Nephron progenitor cell (in vitro differentiated cells): Measurements from ENCODE around the gene TOMM22.

Experiments used
- DNase-seq: peaks from one replicate; pipeline ENCODE4 v3.0.0; 2021
- H3K27ac Mint-ChIP-seq: 2 replicates; pipeline ENCODE4 v1.8.0; 2021; ENCODE audit warnings: mild to moderate bottlenecking, moderate library complexity, mixed read lengths
- H3K27me3 Mint-ChIP-seq: 2 replicates; pipeline ENCODE4 v1.8.0; 2021; ENCODE audit warnings: mild to moderate bottlenecking, low read depth, mixed read lengths; ENCODE audit not compliant: poor library complexity
- H3K36me3 Mint-ChIP-seq: 2 replicates; pipeline ENCODE4 v1.8.0; 2021; ENCODE audit warnings: low read depth, mixed read lengths
- H3K4me1 Mint-ChIP-seq: 2 replicates; pipeline ENCODE4 v1.8.0; 2021; ENCODE audit warnings: mixed read lengths
- H3K4me3 Mint-ChIP-seq: 2 replicates; pipeline ENCODE4 v1.8.0; 2021; ENCODE audit warnings: mild to moderate bottlenecking, moderate library complexity, mixed read lengths
- H3K9me3 Mint-ChIP-seq: 2 replicates; pipeline ENCODE4 v1.8.0; 2021; ENCODE audit warnings: mild to moderate bottlenecking, moderate library complexity, mixed read lengths
- TF ChIP-seq, protein P1 (sequence below): fragments of 200-600 bp; sonication (generic); IDR thresholded peaks from 2 replicates; pipeline ENCODE4 v1.5.0; 2021; ENCODE audit warnings: antibody characterized with exemption

The TOMM22 gene

GRCh38 chr22:38718414-38718813 lies 36.7 kb downstream of the TOMM22 start:
- Mint-ChIP-seq H3K27ac (peak overlapping the region; percentile 9), H3K27me3 (peaks cover under 1% of the 10 kb centered on the region), H3K4me1 (peaks cover 41% of the 10 kb centered on the region), H3K36me3 (peaks cover 43% of the 10 kb centered on the region), H3K9me3 (no peaks in the 10 kb centered on the region), H3K4me3 (no peak overlapping the region)
- no peak for DNase-seq
- TF ChIP-seq, protein P1, sequence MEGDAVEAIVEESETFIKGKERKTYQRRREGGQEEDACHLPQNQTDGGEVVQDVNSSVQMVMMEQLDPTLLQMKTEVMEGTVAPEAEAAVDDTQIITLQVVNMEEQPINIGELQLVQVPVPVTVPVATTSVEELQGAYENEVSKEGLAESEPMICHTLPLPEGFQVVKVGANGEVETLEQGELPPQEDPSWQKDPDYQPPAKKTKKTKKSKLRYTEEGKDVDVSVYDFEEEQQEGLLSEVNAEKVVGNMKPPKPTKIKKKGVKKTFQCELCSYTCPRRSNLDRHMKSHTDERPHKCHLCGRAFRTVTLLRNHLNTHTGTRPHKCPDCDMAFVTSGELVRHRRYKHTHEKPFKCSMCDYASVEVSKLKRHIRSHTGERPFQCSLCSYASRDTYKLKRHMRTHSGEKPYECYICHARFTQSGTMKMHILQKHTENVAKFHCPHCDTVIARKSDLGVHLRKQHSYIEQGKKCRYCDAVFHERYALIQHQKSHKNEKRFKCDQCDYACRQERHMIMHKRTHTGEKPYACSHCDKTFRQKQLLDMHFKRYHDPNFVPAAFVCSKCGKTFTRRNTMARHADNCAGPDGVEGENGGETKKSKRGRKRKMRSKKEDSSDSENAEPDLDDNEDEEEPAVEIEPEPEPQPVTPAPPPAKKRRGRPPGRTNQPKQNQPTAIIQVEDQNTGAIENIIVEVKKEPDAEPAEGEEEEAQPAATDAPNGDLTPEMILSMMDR = no peak

DNA sequence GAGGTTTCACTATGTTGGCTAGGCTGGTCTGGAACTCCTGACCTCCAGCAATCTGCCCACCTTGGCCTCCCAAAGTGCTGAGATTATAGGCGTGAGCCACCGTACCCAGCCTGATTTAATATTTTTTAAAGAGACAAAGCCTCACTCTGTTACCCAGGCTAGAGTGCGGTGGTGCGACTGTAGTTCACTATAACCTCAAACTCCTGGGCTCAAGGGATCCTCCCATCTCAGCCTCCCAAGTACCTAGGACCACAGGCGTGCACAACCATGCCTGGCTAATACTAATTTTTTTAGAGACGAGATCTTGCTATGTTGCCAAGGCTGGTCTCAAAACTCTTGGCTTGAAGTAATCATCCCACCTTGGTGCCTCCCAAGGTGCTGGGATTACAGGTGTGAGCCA lies 37.4 kb downstream of the TOMM22 start:
- Mint-ChIP-seq H3K4me1 (peaks cover 33% of the 10 kb centered on the region), H3K27ac (no peak overlapping the region), H3K27me3 (no peaks in the 10 kb centered on the region), H3K9me3 (no peaks in the 10 kb centered on the region), H3K36me3 (peaks cover 51% of the 10 kb centered on the region), H3K4me3 (no peak overlapping the region)
- TF ChIP-seq, protein P1 = no peak
- DNase-seq = no peak

DNA sequence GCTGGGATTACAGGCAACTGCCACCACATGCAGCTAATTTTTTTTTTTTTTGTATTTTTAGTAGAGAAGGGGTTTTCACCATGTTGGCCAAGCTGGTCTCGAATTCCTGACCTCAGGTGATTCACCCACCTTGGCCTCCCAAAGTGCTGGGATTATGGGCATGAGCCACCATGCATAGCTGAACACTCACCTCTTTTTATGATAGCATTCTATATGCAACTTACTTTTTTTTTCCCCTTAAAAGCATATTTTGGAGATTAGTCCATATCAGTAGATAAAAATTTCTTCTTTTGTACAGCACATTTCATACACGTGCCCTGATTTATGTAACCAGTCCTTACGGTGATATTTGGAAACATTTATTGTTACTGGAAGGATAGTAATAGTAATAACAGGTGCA lies 38.6 kb downstream of the TOMM22 start:
- TF ChIP-seq, protein P1 = no peak
- H3K4me3 Mint-ChIP-seq = no peak overlapping the region

GRCh38 chr22:38721551-38721950 lies 39.8 kb downstream of the TOMM22 start:
- Mint-ChIP-seq H3K27me3 (no peaks in the 10 kb centered on the region), H3K9me3 (no peaks in the 10 kb centered on the region), H3K27ac (no peak overlapping the region), H3K4me3 (no peak overlapping the region), H3K36me3 (peaks cover 70% of the 10 kb centered on the region), H3K4me1 (peaks cover 14% of the 10 kb centered on the region)
- TF ChIP-seq, protein P1 = no peak
- no peak for DNase-seq

More for the DNA sequence above, 38.6 kb downstream of the TOMM22 start:
- DNase-seq = no peak
- H3K36me3 Mint-ChIP-seq = peaks cover 63% of the 10 kb centered on the region
- H3K9me3 Mint-ChIP-seq = no peaks in the 10 kb centered on the region
- H3K27me3 Mint-ChIP-seq = no peaks in the 10 kb centered on the region
- no peak overlapping the region for H3K27ac Mint-ChIP-seq
- peaks cover 22% of the 10 kb centered on the region for H3K4me1 Mint-ChIP-seq

DNA sequence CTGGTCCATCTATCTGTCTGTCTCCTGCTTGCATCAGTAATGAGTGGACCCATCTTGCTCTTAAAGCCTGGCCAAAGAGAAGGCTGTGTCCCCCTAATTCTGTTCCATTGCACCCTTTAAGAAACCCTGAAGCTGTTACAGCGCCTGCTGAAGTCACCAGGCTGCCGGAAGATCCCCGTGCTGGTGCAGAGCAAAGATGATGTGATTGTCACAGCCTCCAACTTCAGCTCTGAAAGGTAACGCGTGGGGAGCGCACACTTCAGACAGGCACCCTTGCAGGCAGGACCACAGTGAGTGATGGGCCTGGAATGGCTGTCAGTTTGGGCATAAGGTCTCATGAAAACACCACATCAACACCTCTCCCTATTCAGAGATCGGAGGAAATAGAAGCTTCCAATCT lies 42.4 kb downstream of the TOMM22 start:
- Mint-ChIP-seq H3K27me3 (no peaks in the 10 kb centered on the region), H3K4me3 (no peak overlapping the region), H3K4me1 (no peaks in the 10 kb centered on the region), H3K9me3 (no peaks in the 10 kb centered on the region), H3K36me3 (peaks cover 66% of the 10 kb centered on the region), H3K27ac (no peak overlapping the region)
- TF ChIP-seq, protein P1 = no peak
- DNase-seq = no peak

GRCh38 chr22:38724926-38725571 lies 43.3 kb downstream of the TOMM22 start:
- no peak for DNase-seq
- peaks cover 70% of the 10 kb centered on the region for H3K36me3 Mint-ChIP-seq
- no peak overlapping the region for H3K27ac Mint-ChIP-seq
- no peaks in the 10 kb centered on the region for H3K27me3 Mint-ChIP-seq
- TF ChIP-seq, protein P1 = peak; percentile 48
- no peaks in the 10 kb centered on the region for H3K9me3 Mint-ChIP-seq
- H3K4me3 Mint-ChIP-seq = no peak overlapping the region
- no peaks in the 10 kb centered on the region for H3K4me1 Mint-ChIP-seq
